ENCODE data around the gene SLC12A9. TPM values are rescaled to one million over a fixed set of nuclear protein-coding genes. Genes with fewer than 3 reads are reported as not detected.
A peak's percentile ranks its signal among the peaks of the same experiment; 100 is the strongest.

Gene SLC12A9
- total and polyA plus RNA-seq, 2 of the 8 experiments (the other 6 are each of a cell fraction or from before 2014, with no cell fraction given), result 31.4 to 40.1 TPM

DNA sequence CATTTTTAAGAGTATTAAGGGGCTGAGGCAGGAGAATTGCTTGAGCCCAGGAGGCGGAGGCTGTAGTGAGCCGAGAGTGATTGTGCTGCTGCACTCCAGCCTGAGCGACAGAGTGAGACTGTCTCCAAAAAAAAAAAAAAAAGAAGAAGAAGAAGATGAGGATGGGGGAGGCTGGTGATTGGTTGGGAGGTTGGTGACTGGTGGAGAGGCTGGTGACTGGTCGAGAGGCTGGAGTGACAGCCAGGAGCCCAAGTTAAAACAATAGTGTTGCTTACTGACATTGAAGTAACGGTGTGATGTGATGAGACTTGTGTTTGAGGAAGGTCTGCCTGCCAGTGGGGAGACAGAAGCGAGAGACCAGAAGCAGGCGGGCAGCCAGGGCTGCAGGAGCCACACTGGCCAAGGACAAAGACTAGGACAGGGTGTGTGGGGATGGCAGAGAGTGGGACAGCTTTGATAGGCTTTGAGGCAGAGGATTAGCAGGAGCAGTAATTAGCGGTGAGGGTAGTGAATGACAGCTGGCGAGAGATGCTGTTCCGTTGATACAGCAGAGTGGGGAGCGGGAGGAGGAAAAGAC, 27.3 kb downstream of the SLC12A9 start:
- Histone ChIP-seq H4K91ac (replicated peaks; ENCODE audit: insufficient read length, low read length) (no peak overlapping the region), H2AFZ (ENCODE audit: low read length) (no peak overlapping the region), H3K18ac (ENCODE audit: extremely low read depth, low read length) (no peak overlapping the region), H4K5ac (ENCODE audit: insufficient read length, low read depth, low read length) (no peak overlapping the region), H2BK12ac (ENCODE audit: low read depth, low read length) (no peak overlapping the region), H3K56ac (replicated peaks; ENCODE audit: insufficient read length, low read depth, low read length) (no peak overlapping the region), H3K23ac (ENCODE audit: insufficient read length) (no peak overlapping the region), H3K27me3 (replicated peaks in 1 of 4; ENCODE audit: control insufficient read depth in 3 of 4, extremely low read depth in 1 of 4, insufficient read depth in 3 of 4, low read length in 3 of 4) (no peaks in the 10 kb centered on the region; a peak in 1 of 7 replicates), H3K4me2 (ENCODE audit: insufficient read depth in 1 of 2, low read depth in 2 of 2, low read length in 2 of 2) (no peak overlapping the region), H3K4me1 (replicated peaks in 1 of 4; ENCODE audit: control insufficient read depth in 3 of 4, insufficient read depth in 4 of 4, low read length in 3 of 4) (peaks cover 0 to 5% (median 0%) of the 10 kb centered on the region in 4 experiments; a peak in 1 of 7 replicates), H3K4ac (replicated peaks; ENCODE audit: insufficient read length, low read depth, low read length) (no peak overlapping the region), H2AK5ac (ENCODE audit: low read depth, low read length) (no peak overlapping the region), H4K20me1 (replicated peaks in 1 of 2; ENCODE audit: control insufficient read depth in 1 of 2, insufficient read depth in 2 of 2, low read length in 2 of 2) (peaks cover 18 to 23% of the 10 kb centered on the region in 2 experiments), H3K27ac (ENCODE audit: low read depth, low read length) (no peak overlapping the region), H3K79me1 (ENCODE audit: low read depth, low read length) (peaks cover 8% of the 10 kb centered on the region; the same call in 1 of the 2 replicates), H2BK15ac (ENCODE audit: low read length) (no peak overlapping the region), H3K14ac (ENCODE audit: insufficient read length) (no peak overlapping the region), H3K36me3 (ENCODE audit: control insufficient read depth in 2 of 4, insufficient read depth in 4 of 4, low read length in 3 of 4) (peaks cover 33 to 63% (median 42%) of the 10 kb centered on the region in 4 experiments), H3K9ac (replicated peaks in 1 of 4; ENCODE audit: extremely low read depth in 1 of 4, low read depth in 3 of 4, low read length in 3 of 4) (no peak overlapping the region), H3K79me2 (ENCODE audit: control insufficient read depth in 1 of 2, insufficient read depth in 2 of 2, low read length in 2 of 2) (peaks cover 31 to 74% of the 10 kb centered on the region in 2 experiments), H2BK20ac (ENCODE audit: low read length) (no peak overlapping the region), H3K4me3 (ENCODE audit: extremely low read depth in 1 of 4, insufficient read depth in 2 of 4, low read depth in 3 of 4, low read length in 4 of 4) (no peak overlapping the region), H3K9me3 (ENCODE audit: insufficient read depth in 2 of 2, low read depth in 1 of 2, low read length in 1 of 2) (no peaks in the 10 kb centered on the region), H2BK120ac (replicated peaks; ENCODE audit: low read depth, low read length) (no peak overlapping the region), H3K23me2 (ENCODE audit: low read depth, low read length) (peaks cover 4% of the 10 kb centered on the region), H2BK5ac (ENCODE audit: low read depth, low read length) (no peak overlapping the region), H4K8ac (ENCODE audit: extremely low read depth, insufficient read depth, low read length) (no peak overlapping the region)
- DNase-seq (ENCODE audit: low read depth in 1 of 2, low spot score in 2 of 2), result no peak
- TF ChIP-seq POLR2AphosphoS5 (IDR thresholded peaks at IDR 0.05; ENCODE audit: low read depth, low read length) (peak; percentile 19; the same call in 1 of the 2 replicates), CHD1 (IDR thresholded peaks at IDR 0.05; ENCODE audit: low read depth, low read length) (no peak)
- FAIRE-seq, result no peak
- WGBS, 2 experiments (ENCODE audit: extremely low coverage in 1 of 2, insufficient coverage in 1 of 2, insufficient read length in 1 of 2, insufficient replicate concordance in 2 of 2, low coverage in 1 of 2, low lambda C conversion rate in 2 of 2, missing lambda C conversion rate in 1 of 2), result 86% methylated on average over 11 of the region's 11 CpGs; no CpG with 5 or more reads in 1 of the 2 experiments
- CTCF ChIA-PET (ENCODE audit: partially characterized antibody), result interaction anchor here (0.7 kb wide), 1 partner anchor 411 kb away, joined by 3 read pairs; no protein-coding TSS in a partner anchor
- POLR2A ChIA-PET (ENCODE audit: partially characterized antibody), result interaction anchor here (0.6 to 15.1 kb wide), 5 partner anchors 7 to 194 kb away, joined by 4 to 313 read pairs (median 8); partner anchors contain the start of genes TRIP6 and UFSP1
